Naive thymus-derived CD4-positive, alpha-beta T cell (primary cell): ENCODE measurements around the gene TCHH. TPM values are rescaled to one million over a fixed set of nuclear protein-coding genes. Genes with fewer than 3 reads are reported as not detected.
"Not testable (repeated sequence)": the region's sequence is repeated elsewhere in the genome, so short reads cannot be mapped to it uniquely, and the experiment has no call there.

ENCODE experiments used
- ATAC-seq: fragments of 150-1000 bp; cut with Tn5 transposase; 2 replicates; pipeline ENCODE4 v1.10.0; 2021; ENCODE audit warnings: mild to moderate bottlenecking, moderate library complexity
- CTCF ChIA-PET: fragments of 350-600 bp; sonication (Branson Sonifier 250); formaldehyde crosslinking; loops from one replicate; lab custom pipeline; 2021; ENCODE audit warnings: antibody characterized with exemption; lab: Charles Lee
- POLR2A ChIA-PET: fragments of 350-600 bp; sonication (Branson Sonifier 250); formaldehyde crosslinking; loops from one replicate; lab custom pipeline; 2021; ENCODE audit warnings: antibody characterized with exemption, inconsistent platforms; lab: Charles Lee
- DNase-seq, 9 donors: peaks; one replicate each; pipeline versions ENCODE4 v3.0.0 to v3.0.0-alpha.2; 2020 to 2022; ENCODE audit warnings: mixed read lengths in 1 of 9
- H3K27ac ChIP-seq: one replicate; pipeline ENCODE4 v1.7.0; 2013; ENCODE audit warnings: mild to moderate bottlenecking, low read depth, low read length, moderate library complexity
- H3K27me3 ChIP-seq, 2 donors: one replicate each; pipeline ENCODE4 v1.7.0; 2013; ENCODE audit warnings: low read length in 2 of 2, mild to moderate bottlenecking in 2 of 2, moderate library complexity in 2 of 2; ENCODE audit not compliant: control insufficient read depth in 2 of 2, insufficient read depth in 2 of 2
- H3K36me3 ChIP-seq, 3 experiments: 1 replicate in 2 of 3; 2 replicates in 1 of 3; pipeline ENCODE4 v1.7.0; 2013; ENCODE audit warnings: low read length in 3 of 3, mild to moderate bottlenecking in 3 of 3, moderate library complexity in 1 of 3; ENCODE audit not compliant: insufficient read depth in 3 of 3, control insufficient read depth in 2 of 3
- H3K4me1 ChIP-seq, 2 donors: one replicate each; pipeline ENCODE4 v1.7.0; 2013; ENCODE audit warnings: low read length in 2 of 2, mild to moderate bottlenecking in 2 of 2, moderate library complexity in 1 of 2; ENCODE audit not compliant: control insufficient read depth in 2 of 2, insufficient read depth in 2 of 2
- H3K4me3 ChIP-seq: 2 replicates; pipeline ENCODE4 v1.7.0; 2013; ENCODE audit warnings: mild to moderate bottlenecking, low read length
- H3K9me3 ChIP-seq, 3 experiments: 1 replicate in 2 of 3; 2 replicates in 1 of 3; pipeline ENCODE4 v1.7.0; 2013; ENCODE audit warnings: low read length in 3 of 3; ENCODE audit not compliant: control insufficient read depth in 2 of 3
- H3K27ac Mint-ChIP-seq, 9 donors: one replicate each; pipeline ENCODE4 v1.8.0; 2020 to 2022; ENCODE audit warnings: mixed read lengths in 9 of 9, mild to moderate bottlenecking in 8 of 9, moderate library complexity in 5 of 9, inconsistent platforms in 2 of 9
- H3K27me3 Mint-ChIP-seq, 5 donors: one replicate each; pipeline ENCODE4 v1.8.0; 2021 to 2022; ENCODE audit warnings: mixed read lengths in 5 of 5, mild to moderate bottlenecking in 1 of 5
- H3K36me3 Mint-ChIP-seq, 5 donors: one replicate each; pipeline ENCODE4 v1.8.0; 2020 to 2022; ENCODE audit warnings: mixed read lengths in 5 of 5, mild to moderate bottlenecking in 3 of 5, inconsistent platforms in 1 of 5
- H3K4me1 Mint-ChIP-seq, 7 donors: one replicate each; pipeline ENCODE4 v1.8.0; 2020 to 2022; ENCODE audit warnings: mixed read lengths in 7 of 7, mild to moderate bottlenecking in 3 of 7, inconsistent platforms in 1 of 7
- H3K4me3 Mint-ChIP-seq, 10 donors: one replicate each; pipeline ENCODE4 v1.8.0; 2020 to 2022; ENCODE audit warnings: mild to moderate bottlenecking in 10 of 10, mixed read lengths in 10 of 10, moderate library complexity in 6 of 10, inconsistent platforms in 2 of 10
- H3K9me3 Mint-ChIP-seq, 11 donors: one replicate each; pipeline ENCODE4 v1.8.0; 2020 to 2022; ENCODE audit warnings: mixed read lengths in 11 of 11, mild to moderate bottlenecking in 4 of 11, inconsistent platforms in 1 of 11, moderate library complexity in 1 of 11
- intact Hi-C, 2 donors: fragments of 100-400 bp; cut with micrococcal nuclease; formaldehyde crosslinking; loops; one replicate each; pipeline ENCODE4 v1.15.1; 2023
- polyA plus RNA-seq, 2 donors: library from polyadenylated mRNA; unstranded; fragments of 300-500 nt; fragmentation: Illumina TruSeq; gene quantifications; one replicate each; pipeline ENCODE4 v1.2.3, GENCODE V29; 2021
- total RNA-seq, 6 experiments: library from RNA in 5 of 6; stranded (reverse) in 5 of 6; gene quantifications; 1 replicate in 5 of 6; 2 replicates in 1 of 6; pipeline ENCODE4 v1.2.3 and lab custom pipeline; 2021 to 2026

TCHH gene
- total and polyA plus RNA-seq, 7 experiments from 2014 or later, result 0.02 TPM; not detected in 6

- Mint-ChIP-seq H3K4me3 (no peak overlapping the region), H3K27me3 (peaks cover 3 to 25% (median 20%) of the 10 kb centered on the region in 5 donors), H3K4me1 (peaks cover 0 to 6% (median 0%) of the 10 kb centered on the region in 7 donors), H3K27ac (no peak overlapping the region), H3K36me3 (peaks cover 0 to 11% (median 0%) of the 10 kb centered on the region in 5 donors), H3K9me3 (peaks cover 3 to 27% (median 18%) of the 10 kb centered on the region in 11 donors)
- peaks cover 0 to 16% (median 0%) of the 10 kb centered on the region in 3 experiments for H3K9me3 ChIP-seq
- intact Hi-C loops, result no loop called here
- H3K36me3 ChIP-seq, result no peaks in the 10 kb centered on the region
- H3K27me3 ChIP-seq, result peaks cover 0 to 4% of the 10 kb centered on the region in 2 donors
- no peak overlapping the region for H3K27ac ChIP-seq
- ChIA-PET CTCF (interaction anchor here (0.7 to 1.1 kb wide), 2 partner anchors 11 to 305 kb away, joined by 4 read pairs; no protein-coding TSS in a partner anchor), POLR2A (no interaction called here)
- no peaks in the 10 kb centered on the region for H3K4me1 ChIP-seq
- DNase-seq, result no peak
- no peak for ATAC-seq
- H3K4me3 ChIP-seq, result no peak overlapping the region
Observed at GRCh38 chr1:152151646-152152045, 36.4 kb upstream of the TCHH start.

- no peak for DNase-seq
- Mint-ChIP-seq H3K27ac (no peak overlapping the region), H3K4me1 (no peaks in the 10 kb centered on the region), H3K4me3 (no peak overlapping the region), H3K9me3 (peaks cover 8 to 38% (median 24%) of the 10 kb centered on the region in 11 donors), H3K27me3 (peaks cover 14 to 36% (median 17%) of the 10 kb centered on the region in 5 donors), H3K36me3 (peaks cover 0 to 21% (median 6%) of the 10 kb centered on the region in 5 donors)
- no peak for ATAC-seq
- H3K27ac ChIP-seq, result no peak overlapping the region
- CTCF ChIA-PET, result interaction anchor here (0.6 kb wide), 1 partner anchor 79 kb away, joined by 9 read pairs; no protein-coding TSS in a partner anchor
- no peak overlapping the region for H3K4me3 ChIP-seq
- H3K27me3 ChIP-seq, result peaks cover 0 to 4% of the 10 kb centered on the region in 2 donors
- H3K9me3 ChIP-seq, result peaks cover 0 to 16% (median 0%) of the 10 kb centered on the region in 3 experiments
- intact Hi-C loops, result no loop called here
- POLR2A ChIA-PET, result no interaction called here
- no peaks in the 10 kb centered on the region for H3K4me1 ChIP-seq
- no peaks in the 10 kb centered on the region for H3K36me3 ChIP-seq
Observed at GRCh38 chr1:152148981-152149380, 33.7 kb upstream of the TCHH start.

GRCh38 chr1:152148051-152148450 is 32.8 kb upstream of the TCHH start:
- Histone ChIP-seq H3K27me3 (peaks cover 0 to 4% of the 10 kb centered on the region in 2 donors), H3K9me3 (peaks cover 0 to 16% (median 0%) of the 10 kb centered on the region in 3 experiments), H3K4me1 (no peaks in the 10 kb centered on the region), H3K27ac (no peak overlapping the region), H3K36me3 (no peaks in the 10 kb centered on the region), H3K4me3 (no peak overlapping the region)
- Mint-ChIP-seq H3K36me3 (peaks cover 0 to 21% (median 6%) of the 10 kb centered on the region in 5 donors), H3K27ac (no peak overlapping the region), H3K27me3 (peaks cover 20 to 45% (median 25%) of the 10 kb centered on the region in 5 donors), H3K9me3 (peaks cover 8 to 38% (median 25%) of the 10 kb centered on the region in 11 donors), H3K4me1 (no peaks in the 10 kb centered on the region), H3K4me3 (no peak overlapping the region)
- intact Hi-C loops, result no loop called here
- ChIA-PET CTCF (no interaction called here), POLR2A (no interaction called here)
- DNase-seq (no peak), ATAC-seq (no peak)

GRCh38 chr1:152145769-152146168 is 30.5 kb upstream of the TCHH start:
- Histone ChIP-seq H3K27me3 (no peaks in the 10 kb centered on the region), H3K4me3 (no peak overlapping the region), H3K9me3 (peaks cover 0 to 16% (median 0%) of the 10 kb centered on the region in 3 experiments), H3K36me3 (no peaks in the 10 kb centered on the region), H3K27ac (no peak overlapping the region), H3K4me1 (no peaks in the 10 kb centered on the region)
- no peak overlapping the region for H3K4me3 Mint-ChIP-seq
- H3K27ac Mint-ChIP-seq, result no peak overlapping the region
- peaks cover 8 to 38% (median 25%) of the 10 kb centered on the region in 11 donors for H3K9me3 Mint-ChIP-seq
- DNase-seq (no peak), ATAC-seq (no peak)
- intact Hi-C loops, result no loop called here
- ChIA-PET CTCF (no interaction called here), POLR2A (no interaction called here)
- H3K4me1 Mint-ChIP-seq, result no peaks in the 10 kb centered on the region
- H3K27me3 Mint-ChIP-seq, result peaks cover 21 to 46% (median 32%) of the 10 kb centered on the region in 5 donors
- peaks cover 0 to 21% (median 6%) of the 10 kb centered on the region in 5 donors for H3K36me3 Mint-ChIP-seq

GRCh38 chr1:152144674-152145183 is 29.5 kb upstream of the TCHH start:
- Mint-ChIP-seq H3K27me3 (peaks cover 27 to 48% (median 35%) of the 10 kb centered on the region in 5 donors), H3K9me3 (peaks cover 8 to 34% (median 25%) of the 10 kb centered on the region in 11 donors), H3K36me3 (peaks cover 0 to 21% (median 6%) of the 10 kb centered on the region in 5 donors)
- H3K4me3 ChIP-seq, ATAC-seq, H3K27ac Mint-ChIP-seq, CTCF ChIA-PET, H3K36me3 ChIP-seq, POLR2A ChIA-PET, H3K4me3 Mint-ChIP-seq, H3K4me1 Mint-ChIP-seq, H3K27me3 ChIP-seq, DNase-seq, intact Hi-C loops, H3K27ac ChIP-seq, H3K4me1 ChIP-seq: not testable (repeated sequence)
- peaks cover 0 to 16% (median 0%) of the 10 kb centered on the region in 3 experiments for H3K9me3 ChIP-seq

- Mint-ChIP-seq H3K27me3 (peaks cover 29 to 45% (median 41%) of the 10 kb centered on the region in 5 donors), H3K27ac (no peak overlapping the region), H3K4me1 (no peaks in the 10 kb centered on the region), H3K4me3 (no peak overlapping the region), H3K36me3 (peaks cover 0 to 15% (median 5%) of the 10 kb centered on the region in 5 donors), H3K9me3 (peaks cover 5 to 30% (median 17%) of the 10 kb centered on the region in 11 donors)
- Histone ChIP-seq H3K4me1 (no peaks in the 10 kb centered on the region), H3K27ac (no peak overlapping the region), H3K36me3 (no peaks in the 10 kb centered on the region), H3K9me3 (peaks cover 0 to 9% (median 0%) of the 10 kb centered on the region in 3 experiments), H3K4me3 (no peak overlapping the region), H3K27me3 (no peaks in the 10 kb centered on the region)
- intact Hi-C loops, result no loop called here
- ATAC-seq (no peak), DNase-seq (no peak)
- ChIA-PET POLR2A (no interaction called here), CTCF (no interaction called here)
Observed at GRCh38 chr1:152143150-152143887, 28.1 kb upstream of the TCHH start.
